ENCODE data around the gene USP44. TPM values are rescaled to one million over a fixed set of nuclear protein-coding genes. Genes with fewer than 3 reads are reported as not detected.
A peak's percentile ranks its signal among the peaks of the same experiment; 100 is the strongest.

The USP44 gene
- total and polyA plus RNA-seq, 2 of the 8 experiments (the other 6 are each of a cell fraction or from before 2014, with no cell fraction given) = 129 to 197 TPM

GRCh38 chr12:95546491-95546813 is 4.8 kb downstream of the USP44 start:
- no peak overlapping the region for H2BK12ac ChIP-seq (ENCODE audit: low read depth, low read length)
- H3K4me2 ChIP-seq (ENCODE audit: insufficient read depth in 1 of 2, low read depth in 2 of 2, low read length in 2 of 2) = peak overlapping the region; percentile 77 to 97
- H2BK120ac ChIP-seq (replicated peaks; ENCODE audit: low read depth, low read length) = peak overlapping the region; percentile 5
- H3K56ac ChIP-seq (replicated peaks; ENCODE audit: insufficient read length, low read depth, low read length) = no peak overlapping the region
- POLR2A ChIA-PET (ENCODE audit: partially characterized antibody) = interaction anchor here (0.9 to 2.3 kb wide), 5 partner anchors 8 to 36 kb away, joined by 3 to 29 read pairs (median 4); no protein-coding TSS in a partner anchor
- no peak overlapping the region for H2AK5ac ChIP-seq (ENCODE audit: low read depth, low read length)
- H3K23ac ChIP-seq (ENCODE audit: insufficient read length) = no peak overlapping the region
- no peaks in the 10 kb centered on the region for H3K9me3 ChIP-seq (ENCODE audit: insufficient read depth in 2 of 2, low read depth in 1 of 2, low read length in 1 of 2)
- H2AFZ ChIP-seq (ENCODE audit: low read length) = no peak overlapping the region
- H2BK15ac ChIP-seq (ENCODE audit: low read length) = no peak overlapping the region
- DNase-seq (ENCODE audit: low read depth in 1 of 2, low spot score in 2 of 2) (no peak), FAIRE-seq (peak; percentile 32)
- no peak overlapping the region for H3K14ac ChIP-seq (ENCODE audit: insufficient read length)
- H3K27me3 ChIP-seq (replicated peaks in 1 of 4; ENCODE audit: control insufficient read depth in 3 of 4, extremely low read depth in 1 of 4, insufficient read depth in 3 of 4, low read length in 3 of 4) = no peaks in the 10 kb centered on the region
- peak overlapping the region; percentile 71 to 95 (median 88); a peak in 7 of 8 replicates for H3K4me3 ChIP-seq (ENCODE audit: extremely low read depth in 1 of 4, insufficient read depth in 2 of 4, low read depth in 3 of 4, low read length in 4 of 4)
- peak overlapping the region; percentile 59 for H4K5ac ChIP-seq (ENCODE audit: insufficient read length, low read depth, low read length)
- H3K4ac ChIP-seq (replicated peaks; ENCODE audit: insufficient read length, low read depth, low read length) = no peak overlapping the region
- H2BK5ac ChIP-seq (ENCODE audit: low read depth, low read length) = peak overlapping the region; percentile 29; the same call in 1 of the 2 replicates
- 10% methylated on average over 9 of the region's 9 CpGs; no CpG with 5 or more reads in 1 of the 2 experiments for WGBS, 2 experiments (ENCODE audit: extremely low coverage in 1 of 2, insufficient coverage in 1 of 2, insufficient read length in 1 of 2, insufficient replicate concordance in 2 of 2, low coverage in 1 of 2, low lambda C conversion rate in 2 of 2, missing lambda C conversion rate in 1 of 2)
- H4K8ac ChIP-seq (ENCODE audit: extremely low read depth, insufficient read depth, low read length) = no peak overlapping the region
- H4K91ac ChIP-seq (replicated peaks; ENCODE audit: insufficient read length, low read length) = no peak overlapping the region
- no peaks in the 10 kb centered on the region for H3K79me1 ChIP-seq (ENCODE audit: low read depth, low read length)
- peaks cover 0 to 6% (median under 1%) of the 10 kb centered on the region in 4 experiments; a peak in 2 of 8 replicates for H3K36me3 ChIP-seq (ENCODE audit: control insufficient read depth in 2 of 4, insufficient read depth in 4 of 4, low read length in 3 of 4)
- no peak overlapping the region; the same call in 1 of the 2 replicates for H3K18ac ChIP-seq (ENCODE audit: extremely low read depth, low read length)
- CTCF ChIA-PET (ENCODE audit: partially characterized antibody) = interaction anchor here (0.9 kb wide), 1 partner anchor 12 kb away, joined by 5 read pairs; no protein-coding TSS in a partner anchor
- H3K79me2 ChIP-seq (ENCODE audit: control insufficient read depth in 1 of 2, insufficient read depth in 2 of 2, low read length in 2 of 2) = peaks cover 46 to 92% of the 10 kb centered on the region in 2 experiments
- peak overlapping the region in 2 of 4 experiments; percentile 16 to 50; a peak in 3 of 7 replicates for H3K9ac ChIP-seq (replicated peaks in 1 of 4; ENCODE audit: extremely low read depth in 1 of 4, low read depth in 3 of 4, low read length in 3 of 4)
- peak overlapping the region; percentile 2; the same call in 1 of the 2 replicates for H3K27ac ChIP-seq (ENCODE audit: low read depth, low read length)
- H3K23me2 ChIP-seq (ENCODE audit: low read depth, low read length) = peaks cover 4% of the 10 kb centered on the region; the same call in 1 of the 2 replicates
- H4K20me1 ChIP-seq (replicated peaks in 1 of 2; ENCODE audit: control insufficient read depth in 1 of 2, insufficient read depth in 2 of 2, low read length in 2 of 2) = peaks cover 0 to 1% of the 10 kb centered on the region in 2 experiments
- TF ChIP-seq TBP (IDR thresholded peaks at IDR 0.05; ENCODE audit: low read depth, low read length) (no peak), KDM1A (IDR thresholded peaks at IDR 0.05; ENCODE audit: borderline replicate concordance, low read length) (no peak), ATF2 (IDR thresholded peaks at IDR 0.05; ENCODE audit: low read length) (no peak), MAX (IDR thresholded peaks at IDR 0.05) (no peak), CTBP2 (IDR thresholded peaks at IDR 0.05; ENCODE audit: borderline replicate concordance, insufficient read depth, insufficient read length, low read length) (no peak), JUND (IDR thresholded peaks at IDR 0.05; ENCODE audit: low read length) (no peak), RAD21 (IDR thresholded peaks at IDR 0.05 in 1 of 2, conservative IDR thresholded peaks at IDR 0.05 in 1 of 2; ENCODE audit: low read depth in 2 of 2, low read length in 2 of 2) (no peak), KDM5A (IDR thresholded peaks at IDR 0.05; ENCODE audit: low read length) (no peak)
- TF ChIP-seq, protein P1, sequence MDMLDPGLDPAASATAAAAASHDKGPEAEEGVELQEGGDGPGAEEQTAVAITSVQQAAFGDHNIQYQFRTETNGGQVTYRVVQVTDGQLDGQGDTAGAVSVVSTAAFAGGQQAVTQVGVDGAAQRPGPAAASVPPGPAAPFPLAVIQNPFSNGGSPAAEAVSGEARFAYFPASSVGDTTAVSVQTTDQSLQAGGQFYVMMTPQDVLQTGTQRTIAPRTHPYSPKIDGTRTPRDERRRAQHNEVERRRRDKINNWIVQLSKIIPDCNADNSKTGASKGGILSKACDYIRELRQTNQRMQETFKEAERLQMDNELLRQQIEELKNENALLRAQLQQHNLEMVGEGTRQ (IDR thresholded peaks at IDR 0.05; ENCODE audit: low read length) = no peak
- H3K4me1 ChIP-seq (replicated peaks in 1 of 4; ENCODE audit: control insufficient read depth in 3 of 4, insufficient read depth in 4 of 4, low read length in 3 of 4) = peaks cover 0 to 9% (median 1%) of the 10 kb centered on the region in 4 experiments; a peak in 1 of 7 replicates
- H2BK20ac ChIP-seq (ENCODE audit: low read length) = peak overlapping the region; percentile 72; the same call in 1 of the 2 replicates
